Esophagus muscularis mucosa (tissue), 4 donors: ENCODE results near the gene KRTAP13-1. TPM values are rescaled to one million over a fixed set of nuclear protein-coding genes. Genes with fewer than 3 reads are reported as not detected.

Experiments used
- DNase-seq: peaks from one replicate; pipeline ENCODE4 v3.0.0-alpha.2; 2017; ENCODE audit errors: extremely low spot score
- H3K27ac ChIP-seq, 4 donors: fragments of 200-600 bp; sonication (generic); replicated peaks in 1 of 4; 1 replicate in 3 of 4; 2 replicates in 1 of 4; pipeline ENCODE4 v1.5.1; 2016 to 2019; ENCODE audit warnings: mild to moderate bottlenecking in 1 of 4
- H3K27me3 ChIP-seq, 4 donors: fragments of 200-600 bp; sonication (generic); one replicate each; pipeline versions ENCODE4 v1.5.1 to v1.6.0; 2016 to 2019
- H3K36me3 ChIP-seq, 4 donors: fragments of 200-600 bp; sonication (generic); one replicate each; pipeline ENCODE4 v1.5.1; 2016 to 2019
- H3K4me1 ChIP-seq, 4 donors: fragments of 200-600 bp; sonication (generic); one replicate each; pipeline ENCODE4 v1.5.1; 2016 to 2019
- H3K4me3 ChIP-seq, 4 donors: fragments of 200-600 bp; sonication (generic); 1 replicate in 2 of 4; 2 replicates in 2 of 4; pipeline ENCODE4 v1.5.1; 2016 to 2019; ENCODE audit warnings: mild to moderate bottlenecking in 4 of 4, moderate library complexity in 1 of 4
- H3K9me3 ChIP-seq, 4 donors: fragments of 200-600 bp; sonication (generic); 1 replicate in 3 of 4; 2 replicates in 1 of 4; pipeline ENCODE4 v1.5.1; 2016 to 2019
- CTCF ChIP-seq, 3 experiments: fragments of 200-600 bp in 2 of 3; fragments of 450-650 bp in 1 of 3; sonication (generic) in 2 of 3; IDR thresholded peaks; one replicate each; pipeline ENCODE4 v1.5.1; 2017 to 2019; ENCODE audit warnings: antibody characterized with exemption in 3 of 3, mild to moderate bottlenecking in 2 of 3, moderate library complexity in 1 of 3
- EP300 ChIP-seq: sonication (generic); formaldehyde crosslinking; IDR thresholded peaks from one replicate; pipeline ENCODE4 v1.6.1; 2017; ENCODE audit warnings: antibody characterized with exemption
- POLR2A ChIP-seq: fragments of 450-650 bp; IDR thresholded peaks from one replicate; pipeline ENCODE4 v1.6.1; 2017; ENCODE audit warnings: antibody characterized with exemption, moderate library complexity, mild to moderate bottlenecking, low read depth
- POLR2AphosphoS5 ChIP-seq, 2 donors: sonication (generic); formaldehyde crosslinking; IDR thresholded peaks; one replicate each; pipeline ENCODE4 v1.6.1; 2017; ENCODE audit warnings: antibody characterized with exemption in 2 of 2
- WGBS: methylation state at CpG from one replicate; pipeline ENCODE4 v1.1.5; 2018; 5-methylcytosine and 5-hydroxymethylcytosine counted together
- intact Hi-C: fragments of 100-400 bp; cut with DNase I; formaldehyde crosslinking; loops from one replicate; pipeline ENCODE4 v1.15.1; 2023
- total RNA-seq, 4 donors: library from RNA; depleted of rRNA; stranded (reverse); fragments of >200 nt; gene quantifications; one replicate each; pipeline versions ENCODE4 v1.1.0 to v1.2.1, GENCODE V29; 2016

KRTAP13-1 gene
- total RNA-seq, 4 donors from 2014 or later = not detected

- Histone ChIP-seq H3K36me3 (no peaks in the 10 kb centered on the region), H3K27ac (no peak overlapping the region), H3K4me1 (no peaks in the 10 kb centered on the region), H3K9me3 (no peaks in the 10 kb centered on the region), H3K4me3 (no peak overlapping the region), H3K27me3 (no peaks in the 10 kb centered on the region)
- TF ChIP-seq EP300 = no peak
- TF ChIP-seq CTCF (IDR thresholded peaks at IDR 0.05) = no peak
- TF ChIP-seq POLR2A = no peak
- no peak for TF ChIP-seq POLR2AphosphoS5 (IDR thresholded peaks at IDR 0.05)
- DNase-seq = no peak
- 77% methylated on average over 1 of the region's 1 CpG for WGBS
- intact Hi-C loops = no loop called here
These were observed 41.4 kb upstream of the KRTAP13-1 start for GRCh38 chr21:30354308-30355005.

GRCh38 chr21:30355906-30356305 is 39.9 kb upstream of the KRTAP13-1 start:
- H3K4me3 ChIP-seq = no peak overlapping the region
- H3K4me1 ChIP-seq = no peaks in the 10 kb centered on the region
- DNase-seq = no peak
- no peaks in the 10 kb centered on the region for H3K36me3 ChIP-seq
- TF ChIP-seq EP300 = no peak
- WGBS = 22% methylated on average over 3 of the region's 3 CpGs
- H3K27me3 ChIP-seq = no peaks in the 10 kb centered on the region
- intact Hi-C loops = no loop called here
- no peaks in the 10 kb centered on the region for H3K9me3 ChIP-seq
- no peak overlapping the region for H3K27ac ChIP-seq

GRCh38 chr21:30372139-30372770 is 23.6 kb upstream of the KRTAP13-1 start, which contains the start of gene KRTAP13-2:
Gene KRTAP13-2, minus strand, starts transcription at chr21:30372271. Its CDS starts 58 bp downstream, at chr21:30372213.
- H3K27me3 ChIP-seq = no peaks in the 10 kb centered on the region
- DNase-seq = no peak
- no peak within 1 kb of the TSS for H3K27ac ChIP-seq
- no peaks in the 10 kb centered on the region for H3K4me1 ChIP-seq
- TF ChIP-seq POLR2A (no peak), POLR2AphosphoS5 (IDR thresholded peaks at IDR 0.05) (no peak), EP300 (no peak), CTCF (IDR thresholded peaks at IDR 0.05) (no peak)
- H3K4me3 ChIP-seq = no peak within 1 kb of the TSS
- H3K36me3 ChIP-seq = no peaks in the 10 kb centered on the region
- intact Hi-C loops = no loop called here
- no peaks in the 10 kb centered on the region for H3K9me3 ChIP-seq
- WGBS = 78% methylated on average over 5 of the region's 5 CpGs

- 40% methylated on average over 1 of the region's 1 CpG for WGBS
- no peaks in the 10 kb centered on the region for H3K36me3 ChIP-seq
- intact Hi-C loops = no loop called here
These were observed 13.6 kb upstream of the KRTAP13-1 start for GRCh38 chr21:30382201-30382600.

More at GRCh38 chr21:30382201-30382600, 13.6 kb upstream of the KRTAP13-1 start:
- H3K9me3 ChIP-seq = no peaks in the 10 kb centered on the region
- no peak overlapping the region for H3K4me3 ChIP-seq
- H3K4me1 ChIP-seq = no peaks in the 10 kb centered on the region
- H3K27ac ChIP-seq = no peak overlapping the region
- DNase-seq = no peak
- no peaks in the 10 kb centered on the region for H3K27me3 ChIP-seq
- no peak for TF ChIP-seq CTCF (IDR thresholded peaks at IDR 0.05)
- TF ChIP-seq POLR2A = no peak
- no peak for TF ChIP-seq EP300
- TF ChIP-seq POLR2AphosphoS5 (IDR thresholded peaks at IDR 0.05) = no peak
